K562 treated with DMSO at 1 percent for 48 hours (cell line): ENCODE results near the gene C1orf53. TPM values are rescaled to one million over a fixed set of nuclear protein-coding genes. Genes with fewer than 3 reads are reported as not detected.

ENCODE experiments used
- total RNA-seq: library from RNA; unstranded; fragments of 300-600 nt; gene quantifications from 2 replicates; pipeline ENCODE4 v1.2.3, GENCODE V29; 2022; ENCODE audit warnings: low replicate concordance; ENCODE audit errors: extremely low read depth

Gene C1orf53
- total RNA-seq = not detected in 2 replicates

DNA sequence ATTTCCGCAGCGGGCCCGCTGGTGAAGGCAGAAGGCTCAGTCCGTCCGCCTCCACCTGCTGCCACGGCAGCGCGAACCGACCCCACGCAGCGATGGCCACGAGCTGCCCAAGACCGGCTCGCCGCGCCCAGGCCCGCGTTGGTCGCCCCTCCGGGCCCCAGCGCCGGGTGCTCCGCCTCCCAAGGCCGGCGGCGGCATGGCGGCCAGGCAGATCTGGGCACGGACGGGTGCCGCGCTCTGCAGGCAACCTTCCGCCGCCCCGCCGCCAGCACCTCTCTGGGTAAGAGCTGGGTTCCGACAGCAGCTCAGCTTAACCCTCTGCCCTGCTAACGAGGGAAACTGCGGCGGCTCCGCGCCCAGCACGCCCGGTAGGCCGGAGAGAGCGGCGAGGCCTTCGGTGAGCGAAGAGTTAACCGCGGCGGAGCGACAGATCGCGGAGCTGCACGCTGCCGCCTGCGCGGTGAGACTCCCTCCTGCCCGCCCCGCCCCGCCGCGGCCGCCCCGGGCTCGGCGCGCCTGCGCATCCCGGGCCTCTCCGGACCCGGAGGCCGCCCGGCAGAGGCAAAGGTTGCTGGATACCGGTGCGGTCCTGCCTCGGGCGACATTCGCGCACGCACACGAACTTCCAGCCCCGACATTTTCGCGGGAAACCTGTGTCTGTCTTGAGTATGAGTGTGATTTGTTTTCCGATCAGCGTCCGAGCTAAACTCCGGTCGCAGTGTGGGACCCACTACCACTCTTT, at the start of gene C1orf53:
C1orf53 (plus strand) TSS at position 177 of the 742 bp plus-strand sequence; CDS start at position 197, 20 bp downstream.

Other genes starting within 250 kb of the C1orf53 start
- gene DENND1B, start 127.2 kb upstream of the C1orf53 start, total RNA-seq = not detected in 2 replicates
- gene LHX9, start 14.7 kb downstream of the C1orf53 start, total RNA-seq = not detected in 2 replicates